Gastroesophageal sphincter (tissue), 4 donors: ENCODE results near the gene GALNT2. TPM values are rescaled to one million over a fixed set of nuclear protein-coding genes. Genes with fewer than 3 reads are reported as not detected.
A peak's percentile ranks its signal among the peaks of the same experiment; 100 is the strongest.

ENCODE experiments used
- ATAC-seq: fragments of 150-250 bp; one replicate; pipeline ENCODE4 v1.9.1; 2016; ENCODE audit warnings: mild to moderate bottlenecking, moderate library complexity
- H3K27ac ChIP-seq, 4 donors: fragments of 200-600 bp; sonication (generic) in 3 of 4; 1 replicate in 3 of 4; 2 replicates in 1 of 4; pipeline ENCODE4 v1.5.1; 2016 to 2019
- H3K27me3 ChIP-seq: fragments of 200-600 bp; sonication (generic); one replicate; pipeline ENCODE4 v1.5.1; 2019
- H3K36me3 ChIP-seq, 2 donors: fragments of 200-600 bp; sonication (generic); one replicate each; pipeline ENCODE4 v1.5.1; 2019; ENCODE audit warnings: control low read depth in 1 of 2
- H3K4me1 ChIP-seq, 3 donors: fragments of 200-600 bp; sonication (generic); 1 replicate in 2 of 3; 2 replicates in 1 of 3; pipeline ENCODE4 v1.5.1; 2016 to 2019; ENCODE audit warnings: control low read depth in 2 of 3
- H3K4me3 ChIP-seq, 2 donors: fragments of 200-600 bp; sonication (generic); one replicate each; pipeline ENCODE4 v1.5.1; 2019; ENCODE audit warnings: mild to moderate bottlenecking in 1 of 2, moderate library complexity in 1 of 2
- H3K9me3 ChIP-seq, 3 donors: fragments of 200-600 bp; sonication (generic); one replicate each; pipeline ENCODE4 v1.5.1; 2017 to 2019; ENCODE audit warnings: control low read depth in 2 of 3
- CTCF ChIP-seq, 4 experiments: fragments of 200-600 bp in 2 of 4; fragments of 450-650 bp in 2 of 4; sonication (generic) in 1 of 4; IDR thresholded peaks; one replicate each; pipeline ENCODE4 v1.5.1; 2017 to 2019; ENCODE audit warnings: antibody characterized with exemption in 4 of 4, mild to moderate bottlenecking in 2 of 4, moderate library complexity in 2 of 4
- EP300 ChIP-seq: sonication (generic); formaldehyde crosslinking; IDR thresholded peaks from one replicate; pipeline ENCODE4 v1.6.1; 2017; ENCODE audit warnings: antibody characterized with exemption, mild to moderate bottlenecking
- POLR2A ChIP-seq, 2 donors: fragments of 450-650 bp; IDR thresholded peaks; one replicate each; pipeline ENCODE4 v1.6.1; 2017; ENCODE audit warnings: antibody characterized with exemption in 2 of 2, mild to moderate bottlenecking in 2 of 2, moderate library complexity in 1 of 2
- POLR2AphosphoS5 ChIP-seq: sonication (generic); formaldehyde crosslinking; IDR thresholded peaks from one replicate; pipeline ENCODE4 v1.6.1; 2017; ENCODE audit warnings: antibody characterized with exemption
- WGBS, 2 donors: methylation state at CpG; one replicate each; pipeline ENCODE4 v1.1.5; 2018; ENCODE audit warnings: low coverage in 1 of 2; 5-methylcytosine and 5-hydroxymethylcytosine counted together
- total RNA-seq, 4 donors: library from RNA; depleted of rRNA; stranded (reverse); fragments of >200 nt; gene quantifications; one replicate each; pipeline ENCODE4 v1.1.0, GENCODE V29; 2016

Gene GALNT2
- total RNA-seq, 4 donors from 2014 or later, result 95.3 to 160 (median 134) TPM

GRCh38 chr1:230085178-230085515, 18.1 kb downstream of the GALNT2 start:
- no peaks in the 10 kb centered on the region for H3K27me3 ChIP-seq
- no peak for TF ChIP-seq POLR2AphosphoS5
- TF ChIP-seq EP300, result no peak
- no peak for TF ChIP-seq POLR2A (IDR thresholded peaks at IDR 0.05)
- no peak for TF ChIP-seq CTCF (IDR thresholded peaks at IDR 0.05)
- peak overlapping the region in 3 of 4 donors; percentile 83 to 85 (median 84) for H3K27ac ChIP-seq
- no peak overlapping the region for H3K4me3 ChIP-seq
- H3K9me3 ChIP-seq, result no peaks in the 10 kb centered on the region
- H3K4me1 ChIP-seq, result peaks cover 7 to 99% (median 31%) of the 10 kb centered on the region in 3 donors
- ATAC-seq, result no peak
- WGBS, 2 donors, result 90 to 100% methylated on average over 1 to 2 of the region's 5 CpGs
- H3K36me3 ChIP-seq, result peaks cover 0 to 12% of the 10 kb centered on the region in 2 donors

- Histone ChIP-seq H3K27me3 (no peaks in the 10 kb centered on the region), H3K4me1 (peaks cover 8 to 99% (median 28%) of the 10 kb centered on the region in 3 donors), H3K9me3 (no peaks in the 10 kb centered on the region), H3K4me3 (no peak overlapping the region), H3K36me3 (peaks cover 0 to 13% of the 10 kb centered on the region in 2 donors), H3K27ac (peak overlapping the region in 3 of 4 donors; percentile 83 to 85 (median 84))
- ATAC-seq, result no peak
- WGBS, 2 donors, result 60 to 67% methylated on average over 3 to 5 of the region's 6 CpGs
- TF ChIP-seq EP300 (no peak), POLR2AphosphoS5 (no peak), POLR2A (IDR thresholded peaks at IDR 0.05) (no peak), CTCF (IDR thresholded peaks at IDR 0.05) (no peak)
Observed at GRCh38 chr1:230086151-230086550, 19.1 kb downstream of the GALNT2 start.

- H3K36me3 ChIP-seq, result peaks cover 0 to 18% of the 10 kb centered on the region in 2 donors
- no peaks in the 10 kb centered on the region for H3K9me3 ChIP-seq
- peaks cover 8 to 98% (median 28%) of the 10 kb centered on the region in 3 donors for H3K4me1 ChIP-seq
- no peak for TF ChIP-seq CTCF (IDR thresholded peaks at IDR 0.05)
- TF ChIP-seq POLR2A (IDR thresholded peaks at IDR 0.05), result no peak
- no peak for TF ChIP-seq POLR2AphosphoS5
- TF ChIP-seq EP300, result no peak
- no peaks in the 10 kb centered on the region for H3K27me3 ChIP-seq
- 79 to 85% methylated on average over 10 to 11 of the region's 12 CpGs for WGBS, 2 donors
- no peak for ATAC-seq
- no peak overlapping the region for H3K4me3 ChIP-seq
- peak overlapping the region in 3 of 4 donors; percentile 83 to 85 (median 84) for H3K27ac ChIP-seq
Observed at GRCh38 chr1:230087028-230087716, 20.1 kb downstream of the GALNT2 start.

GRCh38 chr1:230087717-230088105, 20.7 kb downstream of the GALNT2 start:
- ATAC-seq, result no peak
- Histone ChIP-seq H3K9me3 (no peaks in the 10 kb centered on the region), H3K4me3 (no peak overlapping the region), H3K27me3 (no peaks in the 10 kb centered on the region), H3K4me1 (peaks cover 8 to 98% (median 28%) of the 10 kb centered on the region in 3 donors), H3K36me3 (peaks cover 0 to 18% of the 10 kb centered on the region in 2 donors), H3K27ac (peak overlapping the region in 3 of 4 donors; percentile 83 to 85 (median 84))
- TF ChIP-seq CTCF (IDR thresholded peaks at IDR 0.05) (no peak), POLR2AphosphoS5 (peak; percentile 19)
- 33 to 50% methylated on average over 3 of the region's 3 CpGs for WGBS, 2 donors

GRCh38 chr1:230090194-230090711, 23.2 kb downstream of the GALNT2 start:
- Histone ChIP-seq H3K36me3 (peaks cover 0 to 18% of the 10 kb centered on the region in 2 donors), H3K27ac (peak overlapping the region in 2 of 4 donors; percentile 36 to 48), H3K27me3 (no peaks in the 10 kb centered on the region), H3K4me1 (peaks cover 5 to 95% (median 10%) of the 10 kb centered on the region in 3 donors), H3K9me3 (no peaks in the 10 kb centered on the region), H3K4me3 (no peak overlapping the region)
- TF ChIP-seq POLR2A (IDR thresholded peaks at IDR 0.05) (no peak), POLR2AphosphoS5 (peak; percentile 22), EP300 (no peak), CTCF (IDR thresholded peaks at IDR 0.05) (no peak)
- 44 to 63% methylated on average over 3 to 6 of the region's 6 CpGs for WGBS, 2 donors
- no peak for ATAC-seq
